Measurements from ENCODE around the gene NLE1. TPM values are rescaled to one million over a fixed set of nuclear protein-coding genes. Genes with fewer than 3 reads are reported as not detected.
"Not testable (repeated sequence)": the region's sequence is repeated elsewhere in the genome, so short reads cannot be mapped to it uniquely, and the experiment has no call there.

NLE1 gene
- total RNA-seq, 5 donors from 2014 or later (not counting 1 experiment from before 2014, with no cell fraction given) = 12.3 to 29.1 (median 17.8) TPM

DNA sequence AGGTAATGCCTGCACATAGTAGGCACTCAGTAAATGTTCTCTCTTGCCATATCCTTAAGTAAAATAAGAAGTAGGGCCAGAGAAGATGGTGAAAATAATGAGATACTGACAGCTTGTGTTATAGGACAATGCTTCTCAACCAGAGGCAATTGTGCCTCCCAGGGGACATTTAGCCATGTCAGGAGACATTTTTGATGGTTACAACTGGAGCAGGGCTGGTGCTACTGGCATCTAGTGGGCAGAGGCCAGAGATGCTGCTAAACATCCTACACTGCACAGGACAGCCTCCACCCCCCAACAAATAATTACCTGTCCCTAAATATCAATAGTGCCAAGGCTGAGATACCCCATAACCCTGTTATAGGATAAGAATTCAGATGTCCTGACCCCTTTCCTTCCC lies 24.1 kb downstream of the NLE1 start:
- POLR2A ChIA-PET = interaction anchor here in 1 of 2 donors (0.6 kb wide), 3 partner anchors 26 to 585 kb away, joined by 3 to 4 read pairs (median 3); no protein-coding TSS in a partner anchor
- Mint-ChIP-seq H3K4me3 (peak overlapping the region; percentile 86 to 93 (median 88)), H3K9me3 (no peaks in the 10 kb centered on the region), H3K27me3 (no peaks in the 10 kb centered on the region), H3K27ac (peak overlapping the region; percentile 62 to 80), H3K36me3 (peaks cover 13% of the 10 kb centered on the region), H3K4me1 (peaks cover 37 to 44% (median 38%) of the 10 kb centered on the region in 3 donors)
- H3K4me3 ChIP-seq (ENCODE audit: control insufficient read depth in 1 of 2, extremely low read depth in 1 of 2, low read length in 1 of 2) = no peak overlapping the region
- H3K36me3 ChIP-seq (ENCODE audit: control insufficient read depth in 2 of 2, extremely low read depth in 1 of 2, insufficient read depth in 1 of 2, low read length in 1 of 2) = peaks cover 0 to 4% of the 10 kb centered on the region in 2 donors
- CTCF ChIA-PET = interaction anchor here (0.9 to 3.1 kb wide), 4 partner anchors 54 to 576 kb away, joined by 3 to 18 read pairs (median 6); partner anchors contain the start of gene RFFL (in 1 of the 2)
- no peaks in the 10 kb centered on the region for H3K9me3 ChIP-seq
- no peaks in the 10 kb centered on the region for H3K27me3 ChIP-seq (replicated peaks in 1 of 2; ENCODE audit: control insufficient read depth in 2 of 2, extremely low read depth in 1 of 2, insufficient read depth in 2 of 2, low read length in 1 of 2)
- DNase-seq (peak in 17 of 35 experiments; percentile 7 to 51 (median 14)), ATAC-seq (replicated peaks in 1 of 4) (no peak)
- peaks cover 2 to 33% of the 10 kb centered on the region in 2 experiments for H3K4me1 ChIP-seq (ENCODE audit: control insufficient read depth in 1 of 2, extremely low read depth in 1 of 2, insufficient read depth in 2 of 2, low read length in 2 of 2)
- H3K27ac ChIP-seq (ENCODE audit: low read length) = no peak overlapping the region

GRCh38 chr17:35116845-35117244 lies 25.3 kb downstream of the NLE1 start:
- Mint-ChIP-seq H3K27me3 (no peaks in the 10 kb centered on the region), H3K36me3 (peaks cover 18% of the 10 kb centered on the region), H3K4me3 (no peak overlapping the region), H3K27ac (peak overlapping the region in 1 of 2 donors; percentile 12), H3K4me1 (peaks cover 37 to 44% (median 38%) of the 10 kb centered on the region in 3 donors), H3K9me3 (no peaks in the 10 kb centered on the region)
- ChIA-PET CTCF (no interaction called here), POLR2A (no interaction called here)
- ATAC-seq (replicated peaks in 1 of 4) (no peak), DNase-seq (no peak)
- Histone ChIP-seq H3K9me3 (no peaks in the 10 kb centered on the region), H3K27me3 (replicated peaks in 1 of 2; ENCODE audit: control insufficient read depth in 2 of 2, extremely low read depth in 1 of 2, insufficient read depth in 2 of 2, low read length in 1 of 2) (no peaks in the 10 kb centered on the region), H3K36me3 (ENCODE audit: control insufficient read depth in 2 of 2, extremely low read depth in 1 of 2, insufficient read depth in 1 of 2, low read length in 1 of 2) (peaks cover 0 to 4% of the 10 kb centered on the region in 2 donors), H3K4me3 (ENCODE audit: control insufficient read depth in 1 of 2, extremely low read depth in 1 of 2, low read length in 1 of 2) (no peak overlapping the region), H3K4me1 (ENCODE audit: control insufficient read depth in 1 of 2, extremely low read depth in 1 of 2, insufficient read depth in 2 of 2, low read length in 2 of 2) (peaks cover 2 to 33% of the 10 kb centered on the region in 2 experiments), H3K27ac (ENCODE audit: low read length) (no peak overlapping the region)
- WGBS (ENCODE audit: insufficient coverage) = 94% methylated on average over 12 of the region's 12 CpGs

- H3K27me3 ChIP-seq (replicated peaks in 1 of 2; ENCODE audit: control insufficient read depth in 2 of 2, extremely low read depth in 1 of 2, insufficient read depth in 2 of 2, low read length in 1 of 2); H3K27me3 Mint-ChIP-seq; ATAC-seq (replicated peaks in 1 of 4); H3K4me3 Mint-ChIP-seq; POLR2A ChIA-PET; H3K9me3 Mint-ChIP-seq; H3K27ac Mint-ChIP-seq; DNase-seq; CTCF ChIA-PET; H3K27ac ChIP-seq (ENCODE audit: low read length); H3K9me3 ChIP-seq; H3K4me1 ChIP-seq (ENCODE audit: control insufficient read depth in 1 of 2, extremely low read depth in 1 of 2, insufficient read depth in 2 of 2, low read length in 2 of 2); H3K4me3 ChIP-seq (ENCODE audit: control insufficient read depth in 1 of 2, extremely low read depth in 1 of 2, low read length in 1 of 2): not testable (repeated sequence)
- H3K36me3 Mint-ChIP-seq = peaks cover 26% of the 10 kb centered on the region
- H3K36me3 ChIP-seq (ENCODE audit: control insufficient read depth in 2 of 2, extremely low read depth in 1 of 2, insufficient read depth in 1 of 2, low read length in 1 of 2) = peaks cover 5 to 13% of the 10 kb centered on the region in 2 donors
- peaks cover 2 to 11% (median 8%) of the 10 kb centered on the region in 3 donors for H3K4me1 Mint-ChIP-seq
- 93% methylated on average over 7 of the region's 17 CpGs for WGBS (ENCODE audit: insufficient coverage)
Observed at GRCh38 chr17:35110791-35111190, 31.3 kb downstream of the NLE1 start.

- Mint-ChIP-seq H3K36me3 (peaks cover 42% of the 10 kb centered on the region), H3K9me3 (no peaks in the 10 kb centered on the region)
- CTCF ChIA-PET = interaction anchor here in 1 of 2 donors (0.5 kb wide), 1 partner anchor 1341 kb away, joined by 3 read pairs; no protein-coding TSS in a partner anchor
Observed at GRCh38 chr17:35104844-35105450, 37.2 kb downstream of the NLE1 start.

DNA sequence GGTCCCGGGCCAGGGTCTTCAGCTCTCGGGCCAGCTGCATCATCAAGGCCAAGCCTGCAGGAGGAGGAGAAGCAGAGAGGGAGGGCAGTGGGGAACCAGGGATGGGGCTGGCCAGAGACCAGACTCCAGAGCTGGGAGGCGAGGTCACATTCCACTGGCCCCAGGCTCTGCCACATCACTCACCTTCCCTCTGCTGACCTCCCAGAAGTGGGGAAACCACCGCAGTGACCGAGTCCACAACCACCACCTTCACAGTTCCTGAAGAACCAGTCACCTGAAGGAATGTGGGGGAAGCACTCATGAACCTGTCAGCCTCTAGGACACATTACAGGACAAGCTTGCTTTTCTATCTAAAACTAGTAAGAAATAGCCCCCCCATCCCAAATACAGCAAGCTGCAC lies 38.8 kb downstream of the NLE1 start:
- H3K9me3 ChIP-seq = no peaks in the 10 kb centered on the region
- Mint-ChIP-seq H3K27ac (no peak overlapping the region), H3K27me3 (no peaks in the 10 kb centered on the region), H3K4me1 (peaks cover 0 to 7% (median 0%) of the 10 kb centered on the region in 3 donors), H3K36me3 (peaks cover 46% of the 10 kb centered on the region), H3K4me3 (no peak overlapping the region), H3K9me3 (no peaks in the 10 kb centered on the region)
- POLR2A ChIA-PET = no interaction called here
- H3K27ac ChIP-seq (ENCODE audit: low read length) = no peak overlapping the region
- no CpG with 5 or more reads among the region's 5 CpGs for WGBS (ENCODE audit: insufficient coverage)
- peaks cover 12 to 61% of the 10 kb centered on the region in 2 donors for H3K36me3 ChIP-seq (ENCODE audit: control insufficient read depth in 2 of 2, extremely low read depth in 1 of 2, insufficient read depth in 1 of 2, low read length in 1 of 2)
- DNase-seq = no peak
- H3K4me3 ChIP-seq (ENCODE audit: control insufficient read depth in 1 of 2, extremely low read depth in 1 of 2, low read length in 1 of 2) = no peak overlapping the region
- no peak for ATAC-seq (replicated peaks in 1 of 4)
- CTCF ChIA-PET = no interaction called here
- H3K4me1 ChIP-seq (ENCODE audit: control insufficient read depth in 1 of 2, extremely low read depth in 1 of 2, insufficient read depth in 2 of 2, low read length in 2 of 2) = no peaks in the 10 kb centered on the region
- H3K27me3 ChIP-seq (replicated peaks in 1 of 2; ENCODE audit: control insufficient read depth in 2 of 2, extremely low read depth in 1 of 2, insufficient read depth in 2 of 2, low read length in 1 of 2) = no peaks in the 10 kb centered on the region

More at GRCh38 chr17:35104844-35105450, 37.2 kb downstream of the NLE1 start:
- no peaks in the 10 kb centered on the region for H3K9me3 ChIP-seq
- ATAC-seq (replicated peaks in 1 of 4) (no peak), DNase-seq (no peak)
- no peak overlapping the region for H3K4me3 ChIP-seq (ENCODE audit: control insufficient read depth in 1 of 2, extremely low read depth in 1 of 2, low read length in 1 of 2)
- peaks cover 0 to 7% (median 0%) of the 10 kb centered on the region in 3 donors for H3K4me1 Mint-ChIP-seq
- no peaks in the 10 kb centered on the region for H3K4me1 ChIP-seq (ENCODE audit: control insufficient read depth in 1 of 2, extremely low read depth in 1 of 2, insufficient read depth in 2 of 2, low read length in 2 of 2)
- H3K27me3 ChIP-seq (replicated peaks in 1 of 2; ENCODE audit: control insufficient read depth in 2 of 2, extremely low read depth in 1 of 2, insufficient read depth in 2 of 2, low read length in 1 of 2) = no peaks in the 10 kb centered on the region
- no peak overlapping the region for H3K27ac ChIP-seq (ENCODE audit: low read length)
- peaks cover 10 to 52% of the 10 kb centered on the region in 2 donors for H3K36me3 ChIP-seq (ENCODE audit: control insufficient read depth in 2 of 2, extremely low read depth in 1 of 2, insufficient read depth in 1 of 2, low read length in 1 of 2)
- H3K4me3 Mint-ChIP-seq = no peak overlapping the region
- WGBS (ENCODE audit: insufficient coverage) = no CpG with 5 or more reads among the region's 5 CpGs
- H3K27me3 Mint-ChIP-seq = no peaks in the 10 kb centered on the region
- POLR2A ChIA-PET = no interaction called here
- no peak overlapping the region for H3K27ac Mint-ChIP-seq

- peaks cover 12 to 61% of the 10 kb centered on the region in 2 donors for H3K36me3 ChIP-seq (ENCODE audit: control insufficient read depth in 2 of 2, extremely low read depth in 1 of 2, insufficient read depth in 1 of 2, low read length in 1 of 2)
- Mint-ChIP-seq H3K36me3 (peaks cover 45% of the 10 kb centered on the region), H3K27ac (no peak overlapping the region)
Observed at GRCh38 chr17:35101725-35102124, 40.4 kb downstream of the NLE1 start.

More at GRCh38 chr17:35101725-35102124, 40.4 kb downstream of the NLE1 start:
- H3K27ac ChIP-seq (ENCODE audit: low read length) = no peak overlapping the region
- no peak for DNase-seq
- no CpG with 5 or more reads among the region's 2 CpGs for WGBS (ENCODE audit: insufficient coverage)
- H3K9me3 ChIP-seq = no peaks in the 10 kb centered on the region
- H3K4me1 Mint-ChIP-seq = peaks cover 0 to 7% (median 0%) of the 10 kb centered on the region in 3 donors
- no peaks in the 10 kb centered on the region for H3K4me1 ChIP-seq (ENCODE audit: control insufficient read depth in 1 of 2, extremely low read depth in 1 of 2, insufficient read depth in 2 of 2, low read length in 2 of 2)
- POLR2A ChIA-PET = no interaction called here
- H3K4me3 ChIP-seq (ENCODE audit: control insufficient read depth in 1 of 2, extremely low read depth in 1 of 2, low read length in 1 of 2) = no peak overlapping the region
- CTCF ChIA-PET = no interaction called here
- H3K27me3 ChIP-seq (replicated peaks in 1 of 2; ENCODE audit: control insufficient read depth in 2 of 2, extremely low read depth in 1 of 2, insufficient read depth in 2 of 2, low read length in 1 of 2) = no peaks in the 10 kb centered on the region
- ATAC-seq (replicated peaks in 1 of 4) = no peak
- no peaks in the 10 kb centered on the region for H3K9me3 Mint-ChIP-seq
- no peaks in the 10 kb centered on the region for H3K27me3 Mint-ChIP-seq
- H3K4me3 Mint-ChIP-seq = no peak overlapping the region

Data from T-cell (primary cell).